Esophagus squamous epithelium (tissue), 5 donors: ENCODE measurements around the gene C19orf38. TPM values are rescaled to one million over a fixed set of nuclear protein-coding genes. Genes with fewer than 3 reads are reported as not detected.

Experiments used
- DNase-seq: peaks from one replicate; lab custom pipeline; 2025; lab: John Stamatoyannopoulos, UW
- H3K27ac ChIP-seq, 4 donors: fragments of 200-600 bp; sonication (generic); one replicate each; pipeline ENCODE4 v1.5.1; 2016 to 2019; ENCODE audit warnings: mild to moderate bottlenecking in 1 of 4
- H3K27me3 ChIP-seq, 4 donors: fragments of 200-600 bp; sonication (generic); 1 replicate in 3 of 4; 2 replicates in 1 of 4; pipeline versions ENCODE4 v1.5.1 to v1.6.0; 2017 to 2021; ENCODE audit warnings: antibody characterized with exemption in 1 of 4
- H3K36me3 ChIP-seq, 3 donors: fragments of 200-600 bp; sonication (generic); one replicate each; pipeline ENCODE4 v1.5.1; 2016 to 2019
- H3K4me1 ChIP-seq, 3 donors: fragments of 200-600 bp; sonication (generic); one replicate each; pipeline ENCODE4 v1.5.1; 2017 to 2019
- H3K4me3 ChIP-seq, 4 donors: fragments of 200-600 bp; sonication (generic); 1 replicate in 3 of 4; 2 replicates in 1 of 4; pipeline ENCODE4 v1.5.1; 2016 to 2019; ENCODE audit warnings: mild to moderate bottlenecking in 2 of 4, moderate library complexity in 1 of 4
- H3K9me3 ChIP-seq, 3 donors: fragments of 200-600 bp; sonication (generic); one replicate each; pipeline ENCODE4 v1.5.1; 2016 to 2019
- CTCF ChIP-seq, 6 experiments: fragments of 450-650 bp in 4 of 6; fragments of 200-600 bp in 2 of 6; sonication (generic) in 2 of 6; IDR thresholded peaks; one replicate each; pipeline ENCODE4 v1.5.1; 2016 to 2019; ENCODE audit warnings: antibody characterized with exemption in 6 of 6, mild to moderate bottlenecking in 4 of 6, moderate library complexity in 4 of 6
- POLR2A ChIP-seq, 4 donors: fragments of 450-650 bp; IDR thresholded peaks; one replicate each; pipeline ENCODE4 v1.6.1; 2017; ENCODE audit warnings: antibody characterized with exemption in 4 of 4, mild to moderate bottlenecking in 4 of 4, moderate library complexity in 3 of 4
- WGBS, 2 donors: methylation state at CpG; one replicate each; pipeline ENCODE4 v1.1.5; 2018; 5-methylcytosine and 5-hydroxymethylcytosine counted together
- intact Hi-C: fragments of 100-400 bp; cut with DNase I; formaldehyde crosslinking; loops from one replicate; pipeline ENCODE4 v1.15.0; 2022
- total RNA-seq, 4 donors: library from RNA; depleted of rRNA; stranded (reverse); fragments of >200 nt; gene quantifications; one replicate each; pipeline ENCODE4 v1.1.0, GENCODE V29; 2016
- donor health status: DM: yes; HTN: yes; CAD: no.

The C19orf38 gene
- total RNA-seq, 4 donors from 2014 or later = 0.38 to 1.3 TPM; not detected in 2

- Histone ChIP-seq H3K9me3 (peaks cover 0 to 9% (median 0%) of the 10 kb centered on the region in 3 donors), H3K27ac (no peak overlapping the region), H3K4me1 (peaks cover 0 to 20% (median 9%) of the 10 kb centered on the region in 3 donors), H3K36me3 (peaks cover 0 to 6% (median 0%) of the 10 kb centered on the region in 3 donors), H3K4me3 (no peak overlapping the region), H3K27me3 (no peaks in the 10 kb centered on the region)
- TF ChIP-seq CTCF (IDR thresholded peaks at IDR 0.05) (no peak), POLR2A (IDR thresholded peaks at IDR 0.05) (no peak)
- DNase-seq = no peak
- 74 to 82% methylated on average over 10 of the region's 10 CpGs for WGBS, 2 donors
- intact Hi-C loops = no loop called here
These were observed 8.8 kb upstream of the C19orf38 start for GRCh38 chr19:10839114-10840050.

- no peaks in the 10 kb centered on the region for H3K36me3 ChIP-seq
- 85 to 86% methylated on average over 6 to 7 of the region's 7 CpGs for WGBS, 2 donors
These were observed 5.4 kb upstream of the C19orf38 start for GRCh38 chr19:10842788-10843187.

GRCh38 chr19:10846500-10847202 is 1.6 kb upstream of the C19orf38 start:
- TF ChIP-seq POLR2A (IDR thresholded peaks at IDR 0.05) (no peak), CTCF (IDR thresholded peaks at IDR 0.05) (no peak)
- WGBS, 2 donors = 88 to 93% methylated on average over 2 of the region's 2 CpGs
- H3K9me3 ChIP-seq = no peaks in the 10 kb centered on the region
- no peaks in the 10 kb centered on the region for H3K4me1 ChIP-seq
- DNase-seq = no peak
- peaks cover 0 to 33% (median 0%) of the 10 kb centered on the region in 4 donors for H3K27me3 ChIP-seq
- no peak overlapping the region for H3K4me3 ChIP-seq
- H3K27ac ChIP-seq = no peak overlapping the region
- intact Hi-C loops = no loop called here
- no peaks in the 10 kb centered on the region for H3K36me3 ChIP-seq

More at GRCh38 chr19:10842788-10843187, 5.4 kb upstream of the C19orf38 start:
- H3K27me3 ChIP-seq = peaks cover 0 to 5% (median 0%) of the 10 kb centered on the region in 4 donors
- intact Hi-C loops = no loop called here
- no peak overlapping the region for H3K4me3 ChIP-seq
- no peak for DNase-seq
- TF ChIP-seq CTCF (IDR thresholded peaks at IDR 0.05) (no peak), POLR2A (IDR thresholded peaks at IDR 0.05) (no peak)
- H3K27ac ChIP-seq = no peak overlapping the region
- H3K9me3 ChIP-seq = no peaks in the 10 kb centered on the region
- no peaks in the 10 kb centered on the region for H3K4me1 ChIP-seq

GRCh38 chr19:10850631-10851030 is 2.4 kb downstream of the C19orf38 start:
- Histone ChIP-seq H3K4me1 (no peaks in the 10 kb centered on the region), H3K36me3 (no peaks in the 10 kb centered on the region), H3K4me3 (no peak overlapping the region), H3K9me3 (no peaks in the 10 kb centered on the region), H3K27ac (no peak overlapping the region), H3K27me3 (peaks cover 0 to 33% (median 0%) of the 10 kb centered on the region in 4 donors)
- DNase-seq = no peak
- TF ChIP-seq POLR2A (IDR thresholded peaks at IDR 0.05) (no peak), CTCF (IDR thresholded peaks at IDR 0.05) (no peak)
- intact Hi-C loops = loop anchor here (5.0 kb wide), 1 partner anchor 128 kb away; no protein-coding TSS in a partner anchor
- 87 to 91% methylated on average over 5 of the region's 5 CpGs for WGBS, 2 donors
